KMS-11 (cell line): ENCODE measurements around the gene PRKD1.

Experiments used
- H2AFZ ChIP-seq: fragments of 200-600 bp; sonication (generic); 2 replicates; pipeline ENCODE4 v1.6.1; 2016; ENCODE audit warnings: antibody characterized with exemption, mixed run types, low read depth
- H3K27ac ChIP-seq: fragments of 200-600 bp; sonication (generic); 2 replicates; pipeline ENCODE4 v1.6.1; 2016; ENCODE audit warnings: mild to moderate bottlenecking, mixed run types
- H3K27me3 ChIP-seq: fragments of 200-600 bp; sonication (generic); 2 replicates; pipeline ENCODE4 v1.6.1; 2017; ENCODE audit warnings: mild to moderate bottlenecking, low read depth, mixed run types, moderate library complexity; ENCODE audit not compliant: insufficient read depth
- H3K36me3 ChIP-seq: fragments of 200-600 bp; sonication (generic); 2 replicates; pipeline ENCODE4 v1.6.1; 2017; ENCODE audit warnings: mild to moderate bottlenecking, mixed run types; ENCODE audit not compliant: insufficient read depth
- H3K4me1 ChIP-seq: fragments of 200-600 bp; sonication (generic); 2 replicates; pipeline ENCODE4 v1.6.1; 2016; ENCODE audit warnings: mild to moderate bottlenecking, low read depth, mixed run types; ENCODE audit not compliant: poor library complexity, severe bottlenecking
- H3K4me2 ChIP-seq: fragments of 200-600 bp; sonication (generic); 2 replicates; pipeline ENCODE4 v1.7.0; 2016; ENCODE audit warnings: mild to moderate bottlenecking, mixed run types
- H3K4me3 ChIP-seq: fragments of 200-600 bp; sonication (generic); IDR thresholded peaks from 2 replicates; pipeline ENCODE4 v1.6.1; 2017; ENCODE audit warnings: low read depth, low read length, mixed read lengths; ENCODE audit not compliant: insufficient read depth
- H3K79me2 ChIP-seq: fragments of 200-600 bp; sonication (generic); 2 replicates; pipeline ENCODE4 v1.6.1; 2016; ENCODE audit warnings: low read depth, mixed run types; ENCODE audit not compliant: insufficient read depth
- H3K9ac ChIP-seq: fragments of 200-600 bp; sonication (generic); 2 replicates; pipeline ENCODE4 v1.6.1; 2016; ENCODE audit warnings: mild to moderate bottlenecking, mixed run types
- H4K20me1 ChIP-seq: fragments of 200-600 bp; sonication (generic); 2 replicates; pipeline ENCODE4 v1.6.1; 2016; ENCODE audit warnings: mild to moderate bottlenecking, mixed run types; ENCODE audit not compliant: insufficient read depth
- TF ChIP-seq, protein P1 (sequence below): fragments of 200-600 bp; sonication (generic); conservative IDR thresholded peaks from 2 replicates; pipeline ENCODE4 v1.6.1; 2017; ENCODE audit warnings: low read depth, mild to moderate bottlenecking, antibody characterized with exemption, low read length, moderate library complexity, mixed read lengths

PRKD1 gene

DNA sequence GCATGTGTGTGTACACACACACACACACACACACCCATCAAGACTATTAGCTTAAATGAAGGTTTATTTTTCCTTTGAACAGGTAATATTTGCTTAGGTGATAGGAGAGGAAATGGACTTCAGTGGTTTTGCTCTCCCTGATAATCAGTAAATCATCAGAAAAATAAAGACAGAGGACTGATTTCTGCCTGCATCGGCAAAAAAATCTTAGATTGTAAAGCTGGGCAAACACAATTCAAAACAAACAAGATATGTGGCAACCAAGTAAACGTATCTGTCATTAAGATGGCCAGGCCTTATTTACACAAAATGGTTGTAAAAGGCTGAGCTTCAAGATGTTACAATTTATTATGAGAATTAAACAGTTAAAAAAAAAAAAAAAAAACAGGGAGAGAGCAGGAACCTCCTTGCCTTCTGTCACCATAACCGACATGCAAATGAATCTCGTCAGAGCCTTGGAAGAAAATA lies 31.3 kb downstream of the PRKD1 start:
- Histone ChIP-seq H3K79me2 (no peaks in the 10 kb centered on the region), H2AFZ (no peak overlapping the region), H3K4me3 (no peak overlapping the region), H3K27ac (no peak overlapping the region), H3K4me2 (no peak overlapping the region), H3K27me3 (no peaks in the 10 kb centered on the region), H4K20me1 (no peaks in the 10 kb centered on the region), H3K36me3 (no peaks in the 10 kb centered on the region), H3K9ac (no peak overlapping the region), H3K4me1 (no peaks in the 10 kb centered on the region)
- TF ChIP-seq, protein P1, sequence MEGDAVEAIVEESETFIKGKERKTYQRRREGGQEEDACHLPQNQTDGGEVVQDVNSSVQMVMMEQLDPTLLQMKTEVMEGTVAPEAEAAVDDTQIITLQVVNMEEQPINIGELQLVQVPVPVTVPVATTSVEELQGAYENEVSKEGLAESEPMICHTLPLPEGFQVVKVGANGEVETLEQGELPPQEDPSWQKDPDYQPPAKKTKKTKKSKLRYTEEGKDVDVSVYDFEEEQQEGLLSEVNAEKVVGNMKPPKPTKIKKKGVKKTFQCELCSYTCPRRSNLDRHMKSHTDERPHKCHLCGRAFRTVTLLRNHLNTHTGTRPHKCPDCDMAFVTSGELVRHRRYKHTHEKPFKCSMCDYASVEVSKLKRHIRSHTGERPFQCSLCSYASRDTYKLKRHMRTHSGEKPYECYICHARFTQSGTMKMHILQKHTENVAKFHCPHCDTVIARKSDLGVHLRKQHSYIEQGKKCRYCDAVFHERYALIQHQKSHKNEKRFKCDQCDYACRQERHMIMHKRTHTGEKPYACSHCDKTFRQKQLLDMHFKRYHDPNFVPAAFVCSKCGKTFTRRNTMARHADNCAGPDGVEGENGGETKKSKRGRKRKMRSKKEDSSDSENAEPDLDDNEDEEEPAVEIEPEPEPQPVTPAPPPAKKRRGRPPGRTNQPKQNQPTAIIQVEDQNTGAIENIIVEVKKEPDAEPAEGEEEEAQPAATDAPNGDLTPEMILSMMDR: no peak

DNA sequence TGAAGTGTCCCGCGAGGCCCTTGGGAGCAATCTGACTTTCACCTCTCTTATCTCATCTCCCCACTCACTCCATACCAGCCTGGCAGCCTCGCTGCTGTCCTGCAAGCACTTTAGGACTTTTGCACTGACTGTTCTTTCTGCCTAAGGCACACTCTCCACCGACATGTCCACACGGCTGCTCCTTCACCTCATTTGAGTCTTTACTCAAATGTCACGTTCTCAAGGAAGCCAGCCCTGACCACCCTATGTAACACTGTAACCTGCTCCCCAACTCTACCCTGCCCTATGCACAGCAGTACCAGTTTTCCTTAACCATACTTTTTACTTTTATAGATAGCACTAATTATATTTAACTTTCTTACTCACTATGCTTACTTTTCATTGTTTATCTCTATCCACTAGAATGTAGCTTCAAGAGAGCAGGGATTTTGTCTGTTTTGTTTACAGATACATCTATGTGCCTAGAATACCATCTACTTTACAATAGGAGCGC lies 32.0 kb downstream of the PRKD1 start:
- Histone ChIP-seq H3K4me3 (no peak overlapping the region), H4K20me1 (no peaks in the 10 kb centered on the region), H3K9ac (no peak overlapping the region), H3K27me3 (no peaks in the 10 kb centered on the region), H3K4me1 (no peaks in the 10 kb centered on the region), H3K27ac (no peak overlapping the region), H3K79me2 (no peaks in the 10 kb centered on the region), H3K4me2 (no peak overlapping the region), H2AFZ (no peak overlapping the region), H3K36me3 (no peaks in the 10 kb centered on the region)
- TF ChIP-seq, protein P1: no peak

DNA sequence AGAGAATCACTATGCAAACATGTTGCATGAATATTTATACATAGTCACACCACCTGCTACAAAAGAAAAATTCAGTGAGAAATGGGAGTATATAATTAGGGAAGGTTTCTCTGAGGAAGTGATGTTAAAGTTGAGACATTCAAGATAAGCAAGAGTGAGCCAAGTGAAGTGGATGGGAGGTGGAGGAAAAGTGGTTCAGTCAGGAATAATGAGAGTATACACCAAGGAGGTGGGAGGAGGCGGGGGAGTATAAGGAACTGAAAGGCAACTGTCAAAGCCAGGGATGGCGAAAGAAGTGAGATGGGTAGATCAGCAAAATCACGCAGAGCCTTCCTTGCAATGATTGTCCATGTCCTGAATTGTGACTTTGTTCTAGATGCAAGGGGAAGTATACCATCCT lies 33.7 kb downstream of the PRKD1 start:
- no peaks in the 10 kb centered on the region for H3K36me3 ChIP-seq
- no peaks in the 10 kb centered on the region for H3K79me2 ChIP-seq
- H3K27me3 ChIP-seq: no peaks in the 10 kb centered on the region
- H3K9ac ChIP-seq: no peak overlapping the region
- H3K4me1 ChIP-seq: no peaks in the 10 kb centered on the region
- no peak overlapping the region for H3K4me2 ChIP-seq
- no peaks in the 10 kb centered on the region for H4K20me1 ChIP-seq
- H3K4me3 ChIP-seq: no peak overlapping the region
- no peak overlapping the region for H3K27ac ChIP-seq
- TF ChIP-seq, protein P1: no peak
- no peak overlapping the region for H2AFZ ChIP-seq

DNA sequence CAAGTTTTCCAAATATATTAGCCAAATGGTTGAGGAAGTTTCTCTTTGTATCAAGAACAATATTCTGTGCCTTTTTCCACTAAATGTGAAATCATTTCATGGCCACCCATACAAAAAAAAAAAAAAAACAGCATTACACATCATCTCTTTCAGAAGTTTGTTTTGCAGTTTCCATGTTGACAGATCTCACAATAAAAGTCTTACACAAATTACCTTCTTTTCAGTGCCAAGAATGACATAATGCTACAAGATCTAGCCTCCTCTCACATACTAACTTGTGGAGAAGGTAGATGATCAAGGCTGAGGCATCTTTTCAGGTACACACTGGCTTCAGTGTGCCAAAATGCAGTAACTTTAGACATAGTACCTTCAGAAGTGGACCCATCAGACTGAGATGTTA lies 35.3 kb downstream of the PRKD1 start:
- TF ChIP-seq, protein P1: no peak
- Histone ChIP-seq H3K36me3 (no peaks in the 10 kb centered on the region), H3K4me2 (no peak overlapping the region), H3K27me3 (no peaks in the 10 kb centered on the region), H2AFZ (no peak overlapping the region), H3K4me1 (no peaks in the 10 kb centered on the region), H4K20me1 (no peaks in the 10 kb centered on the region), H3K27ac (no peak overlapping the region), H3K9ac (no peak overlapping the region), H3K79me2 (no peaks in the 10 kb centered on the region), H3K4me3 (no peak overlapping the region)
